ENCODE data around the gene ERG28. TPM values are rescaled to one million over a fixed set of nuclear protein-coding genes. Genes with fewer than 3 reads are reported as not detected.

Gene ERG28
- total RNA-seq, 2 donors from 2014 or later = 32.2 to 36.3 TPM

DNA sequence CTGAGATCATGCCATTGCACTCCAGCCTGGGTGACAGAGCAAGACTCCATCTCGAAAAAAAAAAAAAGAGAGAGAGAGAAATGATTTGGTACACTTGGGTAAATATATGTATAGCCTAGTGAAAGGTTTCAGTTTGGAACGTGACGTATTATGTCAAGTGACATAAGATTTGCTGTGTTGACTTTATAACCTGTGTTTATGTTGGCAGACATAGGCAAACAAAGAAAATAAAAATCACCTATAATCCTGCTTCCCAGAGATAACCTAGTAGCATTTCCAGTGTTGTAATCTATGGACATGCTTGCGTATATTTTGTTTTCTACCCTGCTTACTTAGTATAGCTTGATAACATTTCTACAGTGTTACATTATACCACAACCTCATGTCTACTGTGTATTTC, 16.7 kb downstream of the ERG28 start:
- H3K4me1 ChIP-seq (ENCODE audit: control insufficient read depth, insufficient read depth, low read length) = peaks cover 14% of the 10 kb centered on the region
- DNase-seq = no peak
- H3K27me3 ChIP-seq (ENCODE audit: control insufficient read depth, insufficient read depth, low read length, poor library complexity, severe bottlenecking) = no peaks in the 10 kb centered on the region
- Mint-ChIP-seq H3K9me3 (no peaks in the 10 kb centered on the region), H3K27me3 (ENCODE audit: insufficient read depth) (peaks cover 10% of the 10 kb centered on the region), H3K36me3 (ENCODE audit: low read depth) (peaks cover 35% of the 10 kb centered on the region), H3K4me1 (peaks cover 24% of the 10 kb centered on the region), H3K27ac (no peak overlapping the region), H3K4me3 (no peak overlapping the region)
- no peak overlapping the region for H3K27ac ChIP-seq (ENCODE audit: low read depth, low read length)
- H3K9me3 ChIP-seq (ENCODE audit: control insufficient read depth, low read length) = no peaks in the 10 kb centered on the region
- H3K9ac ChIP-seq (ENCODE audit: extremely low read depth, low read length, poor library complexity, severe bottlenecking) = no peak overlapping the region
- H3K36me3 ChIP-seq (ENCODE audit: control insufficient read depth, insufficient read depth, low read length) = peaks cover 45% of the 10 kb centered on the region
- TF ChIP-seq, protein P1, sequence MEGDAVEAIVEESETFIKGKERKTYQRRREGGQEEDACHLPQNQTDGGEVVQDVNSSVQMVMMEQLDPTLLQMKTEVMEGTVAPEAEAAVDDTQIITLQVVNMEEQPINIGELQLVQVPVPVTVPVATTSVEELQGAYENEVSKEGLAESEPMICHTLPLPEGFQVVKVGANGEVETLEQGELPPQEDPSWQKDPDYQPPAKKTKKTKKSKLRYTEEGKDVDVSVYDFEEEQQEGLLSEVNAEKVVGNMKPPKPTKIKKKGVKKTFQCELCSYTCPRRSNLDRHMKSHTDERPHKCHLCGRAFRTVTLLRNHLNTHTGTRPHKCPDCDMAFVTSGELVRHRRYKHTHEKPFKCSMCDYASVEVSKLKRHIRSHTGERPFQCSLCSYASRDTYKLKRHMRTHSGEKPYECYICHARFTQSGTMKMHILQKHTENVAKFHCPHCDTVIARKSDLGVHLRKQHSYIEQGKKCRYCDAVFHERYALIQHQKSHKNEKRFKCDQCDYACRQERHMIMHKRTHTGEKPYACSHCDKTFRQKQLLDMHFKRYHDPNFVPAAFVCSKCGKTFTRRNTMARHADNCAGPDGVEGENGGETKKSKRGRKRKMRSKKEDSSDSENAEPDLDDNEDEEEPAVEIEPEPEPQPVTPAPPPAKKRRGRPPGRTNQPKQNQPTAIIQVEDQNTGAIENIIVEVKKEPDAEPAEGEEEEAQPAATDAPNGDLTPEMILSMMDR (conservative IDR thresholded peaks at IDR 0.05) = no peak
- WGBS, 2 experiments (ENCODE audit: insufficient coverage in 1 of 2, insufficient read length in 1 of 2) = 83 to 92% methylated on average over 1 to 4 of the region's 4 CpGs
- H3K4me3 ChIP-seq (ENCODE audit: low read length) = no peak overlapping the region

DNA sequence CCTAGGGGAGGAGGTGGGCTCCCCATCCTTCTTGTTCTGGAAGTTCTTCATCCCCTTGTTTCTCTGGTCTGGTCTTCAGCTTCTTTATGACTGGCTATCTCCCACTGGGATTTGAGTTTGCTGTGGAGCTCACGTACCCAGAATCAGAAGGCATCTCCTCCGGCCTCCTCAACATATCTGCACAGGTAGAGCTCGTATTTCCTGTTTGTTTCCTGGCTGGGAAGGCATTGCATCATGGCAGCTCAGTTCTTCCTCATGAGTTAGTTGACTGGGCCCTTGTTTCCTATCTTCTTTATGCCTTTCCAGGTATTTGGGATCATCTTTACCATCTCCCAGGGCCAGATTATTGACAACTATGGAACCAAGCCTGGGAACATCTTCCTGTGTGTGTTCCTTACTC, 19.8 kb downstream of the ERG28 start:
- peaks cover 13% of the 10 kb centered on the region for H3K27me3 Mint-ChIP-seq (ENCODE audit: insufficient read depth)
- WGBS, 2 experiments (ENCODE audit: insufficient coverage in 1 of 2, insufficient read length in 1 of 2) = 89 to 90% methylated on average over 2 to 3 of the region's 3 CpGs
- H3K4me3 Mint-ChIP-seq = no peak overlapping the region
- Histone ChIP-seq H3K4me3 (ENCODE audit: low read length) (no peak overlapping the region), H3K36me3 (ENCODE audit: control insufficient read depth, insufficient read depth, low read length) (peaks cover 44% of the 10 kb centered on the region), H3K4me1 (ENCODE audit: control insufficient read depth, insufficient read depth, low read length) (no peaks in the 10 kb centered on the region), H3K27ac (ENCODE audit: low read depth, low read length) (no peak overlapping the region), H3K27me3 (ENCODE audit: control insufficient read depth, insufficient read depth, low read length, poor library complexity, severe bottlenecking) (no peaks in the 10 kb centered on the region), H3K9ac (ENCODE audit: extremely low read depth, low read length, poor library complexity, severe bottlenecking) (no peak overlapping the region), H3K9me3 (ENCODE audit: control insufficient read depth, low read length) (no peaks in the 10 kb centered on the region)
- H3K4me1 Mint-ChIP-seq = peaks cover 1% of the 10 kb centered on the region
- no peak for DNase-seq
- H3K36me3 Mint-ChIP-seq (ENCODE audit: low read depth) = peaks cover 47% of the 10 kb centered on the region
- H3K9me3 Mint-ChIP-seq = no peaks in the 10 kb centered on the region
- TF ChIP-seq, protein P1 (conservative IDR thresholded peaks at IDR 0.05) = no peak
- no peak overlapping the region for H3K27ac Mint-ChIP-seq

DNA sequence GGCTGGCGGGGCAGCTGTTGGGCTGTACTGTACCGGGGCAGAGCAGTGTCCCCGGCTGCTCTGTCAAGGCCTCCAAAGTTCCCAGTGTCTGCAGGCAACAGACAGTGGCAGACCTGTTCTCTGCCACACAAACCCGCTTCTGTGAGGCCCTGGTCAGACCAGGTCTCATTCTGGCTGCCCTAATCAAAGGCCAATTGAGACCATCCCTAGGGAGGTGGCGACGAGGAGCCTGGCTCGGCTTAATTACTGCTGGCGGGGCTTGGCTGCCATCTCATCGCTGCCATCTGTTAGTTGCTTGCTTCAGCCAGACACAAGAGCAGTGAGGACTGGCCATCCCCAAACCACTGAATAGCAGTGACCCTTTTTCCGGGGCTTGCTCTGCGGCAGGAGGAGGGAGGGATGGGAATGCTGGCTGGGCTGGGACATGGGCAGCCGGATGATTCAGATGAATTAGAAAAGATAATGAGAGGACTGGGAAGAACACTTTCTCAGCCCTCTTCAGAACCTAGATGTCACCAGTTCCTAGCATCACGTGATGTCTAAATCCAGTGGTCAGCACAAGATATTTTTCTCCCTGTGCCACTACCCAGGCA, 24.5 kb downstream of the ERG28 start:
- no peaks in the 10 kb centered on the region for H3K9me3 Mint-ChIP-seq
- Histone ChIP-seq H3K4me3 (ENCODE audit: low read length) (no peak overlapping the region), H3K27me3 (ENCODE audit: control insufficient read depth, insufficient read depth, low read length, poor library complexity, severe bottlenecking) (no peaks in the 10 kb centered on the region), H3K9me3 (ENCODE audit: control insufficient read depth, low read length) (no peaks in the 10 kb centered on the region), H3K36me3 (ENCODE audit: control insufficient read depth, insufficient read depth, low read length) (peaks cover 18% of the 10 kb centered on the region), H3K4me1 (ENCODE audit: control insufficient read depth, insufficient read depth, low read length) (peaks cover under 1% of the 10 kb centered on the region), H3K27ac (ENCODE audit: low read depth, low read length) (peak overlapping the region; percentile 33), H3K9ac (ENCODE audit: extremely low read depth, low read length, poor library complexity, severe bottlenecking) (no peak overlapping the region)
- DNase-seq = no peak
- TF ChIP-seq, protein P1 (conservative IDR thresholded peaks at IDR 0.05) = no peak
- WGBS, 2 experiments (ENCODE audit: insufficient coverage in 1 of 2, insufficient read length in 1 of 2) = 83 to 91% methylated on average over 7 to 13 of the region's 13 CpGs
- peaks cover 7% of the 10 kb centered on the region for H3K4me1 Mint-ChIP-seq
- peaks cover 34% of the 10 kb centered on the region for H3K36me3 Mint-ChIP-seq (ENCODE audit: low read depth)
- no peak overlapping the region for H3K4me3 Mint-ChIP-seq
- H3K27me3 Mint-ChIP-seq (ENCODE audit: insufficient read depth) = peaks cover 5% of the 10 kb centered on the region
- no peak overlapping the region for H3K27ac Mint-ChIP-seq
